HepG2 (cell line): Measurements from ENCODE around the gene WEE1. TPM values are rescaled to one million over a fixed set of nuclear protein-coding genes. Genes with fewer than 3 reads are reported as not detected.

ENCODE experiments used
- HOXA3 ChIP-seq: sonication (generic); formaldehyde crosslinking; IDR thresholded peaks from 2 replicates; pipeline ENCODE4 v1.5.0; 2020; ENCODE audit warnings: missing genetic modification reagents
- MIXL1 ChIP-seq: IDR thresholded peaks from 2 replicates; pipeline ENCODE4 v1.6.1; 2016
- NCOA2 ChIP-seq: sonication (generic); formaldehyde crosslinking; IDR thresholded peaks from 2 replicates; pipeline ENCODE4 v1.8.0; 2022; ENCODE audit warnings: inconsistent platforms
- POGZ ChIP-seq: sonication (generic); formaldehyde crosslinking; IDR thresholded peaks from 2 replicates; pipeline ENCODE4 v1.4.0; 2020; ENCODE audit warnings: mild to moderate bottlenecking, missing genetic modification reagents
- RAD21 ChIP-seq: fragments of 450-650 bp; formaldehyde crosslinking; IDR thresholded peaks from 2 replicates; pipeline ENCODE4 v1.5.0; 2020; ENCODE audit warnings: mild to moderate bottlenecking
- SOX6 ChIP-seq, 2 experiments: fragments of 450-650 bp in 1 of 2; sonication (generic) in 1 of 2; formaldehyde crosslinking in 1 of 2; IDR thresholded peaks; 2 replicates each; pipeline versions ENCODE4 v1.4.0 to v1.6.1; 2017 to 2020; ENCODE audit warnings: antibody characterized with exemption in 1 of 2, mild to moderate bottlenecking in 1 of 2, missing genetic modification reagents in 1 of 2
- SRSF9 ChIP-seq: fragments of 200-400 bp; formaldehyde crosslinking; IDR thresholded peaks from 2 replicates; pipeline ENCODE4 v1.6.1; 2018; ENCODE audit warnings: borderline replicate concordance, mild to moderate bottlenecking, low read depth, low read length; ENCODE audit not compliant: insufficient read depth, poor library complexity, severe bottlenecking
- ZC3H4 ChIP-seq: sonication (generic); formaldehyde crosslinking; IDR thresholded peaks from 2 replicates; pipeline ENCODE4 v1.4.0; 2020; ENCODE audit warnings: missing genetic modification reagents, borderline replicate concordance
- ZNF180 ChIP-seq: sonication (generic); formaldehyde crosslinking; IDR thresholded peaks from 2 replicates; pipeline ENCODE4 v1.4.0; 2020; ENCODE audit warnings: low read depth, missing genetic modification reagents, borderline replicate concordance
- ZNF296 ChIP-seq: sonication (generic); formaldehyde crosslinking; conservative IDR thresholded peaks from 2 replicates; pipeline ENCODE4 v1.5.0; 2020; ENCODE audit warnings: mild to moderate bottlenecking, missing genetic modification reagents
- ZNF30 ChIP-seq: sonication (generic); formaldehyde crosslinking; IDR thresholded peaks from 2 replicates; pipeline ENCODE4 v1.5.0; 2020; ENCODE audit warnings: mild to moderate bottlenecking, missing genetic modification reagents
- ZNF337 ChIP-seq: sonication (generic); formaldehyde crosslinking; IDR thresholded peaks from 2 replicates; pipeline ENCODE4 v1.5.1; 2020; ENCODE audit warnings: missing genetic modification reagents, low read depth, mild to moderate bottlenecking, borderline replicate concordance
- ZNF354B ChIP-seq: sonication (generic); formaldehyde crosslinking; IDR thresholded peaks from 2 replicates; pipeline ENCODE4 v1.8.0; 2022; ENCODE audit warnings: mild to moderate bottlenecking, missing genetic modification reagents
- ZNF609 ChIP-seq: sonication (generic); formaldehyde crosslinking; IDR thresholded peaks from 2 replicates; pipeline ENCODE4 v1.4.0; 2020; ENCODE audit warnings: mild to moderate bottlenecking, missing genetic modification reagents, borderline replicate concordance
- ZNF678 ChIP-seq: sonication (generic); formaldehyde crosslinking; IDR thresholded peaks from 2 replicates; pipeline ENCODE4 v1.4.0; 2020; ENCODE audit warnings: mild to moderate bottlenecking, missing genetic modification reagents
- ZNF7 ChIP-seq: IDR thresholded peaks from 2 replicates; pipeline ENCODE4 v1.6.1; 2016; ENCODE audit warnings: missing biosample characterization, missing genetic modification reagents
- polyA plus RNA-seq, 8 experiments: library from polyadenylated mRNA; depleted of rRNA in 3 of 8; stranded (reverse) in 7 of 8; unstranded in 1 of 8; fragments of >200 nt; fragmentation: Illumina TruSeq in 4 of 8; extraction: Trizol in 4 of 8; gene quantifications; 2 replicates each; pipeline versions ENCODE4 v1.2.1 to v1.2.3, GENCODE V29; 2011 to 2016; ENCODE audit warnings: low read depth in 4 of 8, missing spikeins in 1 of 8, mixed read lengths in 1 of 8; ENCODE audit not compliant: insufficient read depth in 1 of 8
- total RNA-seq, 5 experiments: library from RNA; depleted of rRNA; stranded (reverse); fragments of >200 nt; fragmentation: Illumina TruSeq; extraction: Trizol; gene quantifications; 2 replicates each; pipeline ENCODE4 v1.2.3, GENCODE V29; 2016; ENCODE audit warnings: low read depth in 1 of 5
- TF ChIP-seq, protein P1 (sequence below): IDR thresholded peaks from 2 replicates; pipeline ENCODE4 v1.6.1; 2016; ENCODE audit warnings: low read depth, borderline replicate concordance
- TF ChIP-seq, protein P2 (sequence below): sonication (generic); formaldehyde crosslinking; IDR thresholded peaks from 2 replicates; pipeline ENCODE4 v1.5.1; 2020; ENCODE audit warnings: mild to moderate bottlenecking, missing genetic modification reagents
- TF ChIP-seq, protein P3 (sequence below): sonication (generic); formaldehyde crosslinking; IDR thresholded peaks from 2 replicates; pipeline ENCODE4 v1.5.0; 2020; ENCODE audit warnings: missing genetic modification reagents, mild to moderate bottlenecking, borderline replicate concordance

The WEE1 gene
- total and polyA plus RNA-seq, 2 of the 13 experiments (the other 11 are each of a cell fraction or from before 2014, with no cell fraction given), result 31.4 to 63.7 TPM

DNA sequence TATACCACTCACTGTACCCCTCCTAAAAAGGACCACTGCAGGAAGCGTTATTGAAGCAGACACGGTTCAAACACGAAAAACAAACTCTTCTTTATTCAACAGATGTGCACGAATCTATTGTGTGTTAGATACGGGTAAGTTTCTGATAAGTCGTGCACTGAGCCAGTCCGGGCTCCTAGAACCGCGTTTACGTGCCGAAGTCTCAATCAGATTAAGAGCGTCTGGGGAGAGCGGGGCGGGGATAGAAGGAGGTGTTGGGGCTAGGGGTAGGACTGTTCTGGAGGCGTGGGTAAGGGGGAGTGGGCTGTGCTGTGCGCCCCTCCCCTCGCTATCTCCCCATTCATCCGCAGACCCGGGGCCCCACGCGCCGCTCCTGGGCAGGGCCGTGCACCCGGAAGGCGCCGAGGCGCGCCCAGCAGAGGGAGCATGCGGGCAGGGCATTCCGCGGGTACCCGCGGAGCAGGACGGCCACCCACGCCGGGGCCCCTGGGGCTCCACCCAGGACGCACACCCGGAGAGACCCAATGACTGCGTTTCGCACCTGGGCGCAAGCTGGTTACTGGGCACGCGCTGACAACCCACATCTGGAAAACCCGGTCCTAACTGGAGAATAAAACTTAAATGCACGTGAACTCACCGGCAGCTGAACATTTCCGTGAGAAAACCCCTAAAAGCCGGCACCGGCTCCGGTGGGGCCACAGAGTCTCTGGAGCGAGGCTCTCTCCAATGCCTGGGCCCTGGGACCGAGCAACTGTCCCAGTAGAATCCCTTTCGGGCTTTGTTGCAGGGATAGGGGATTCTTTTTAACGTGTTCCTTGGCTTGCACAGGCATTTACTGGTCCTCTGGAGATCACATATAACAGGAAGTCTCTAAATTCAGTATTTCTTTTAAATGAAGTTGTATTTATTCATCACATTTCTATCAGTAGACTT, 40.6 kb downstream of the WEE1 start (continued):
- TF ChIP-seq, protein P1, sequence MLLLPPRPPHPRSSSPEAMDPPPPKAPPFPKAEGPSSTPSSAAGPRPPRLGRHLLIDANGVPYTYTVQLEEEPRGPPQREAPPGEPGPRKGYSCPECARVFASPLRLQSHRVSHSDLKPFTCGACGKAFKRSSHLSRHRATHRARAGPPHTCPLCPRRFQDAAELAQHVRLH (CRISPR knock-in tag), result peak; percentile 76; the same call in 1 of the 2 replicates
- TF ChIP-seq ZNF337 (CRISPR knock-in tag) (no peak), ZC3H4 (0 out of 2 replicates have a peak, but pooled peaks have one; percentile 15), HOXA3 (CRISPR knock-in tag) (peak; percentile 88), ZNF354B (CRISPR knock-in tag) (no peak), ZNF296 (CRISPR knock-in tag) (0 out of 2 replicates have a peak, but pooled peaks have one; percentile 43), ZNF678 (no peak), SOX6 (IDR thresholded peaks at IDR 0.05) (no peak), SOX6 (CRISPR knock-in tag; IDR thresholded peaks at IDR 0.05) (peak; percentile 60), MIXL1 (CRISPR knock-in tag) (no peak), ZNF180 (CRISPR knock-in tag) (no peak), NCOA2 (CRISPR knock-in tag) (peak; percentile 21; the same call in 1 of the 2 replicates), RAD21 (CRISPR knock-in tag) (peak; percentile 88), ZNF30 (CRISPR knock-in tag) (0 out of 2 replicates have a peak, but pooled peaks have one; percentile 40), ZNF609 (peak; percentile 30; the same call in 1 of the 2 replicates), SRSF9 (no peak), POGZ (CRISPR knock-in tag) (peak; percentile 85), ZNF7 (CRISPR knock-in tag) (no peak)
- TF ChIP-seq, protein P2, sequence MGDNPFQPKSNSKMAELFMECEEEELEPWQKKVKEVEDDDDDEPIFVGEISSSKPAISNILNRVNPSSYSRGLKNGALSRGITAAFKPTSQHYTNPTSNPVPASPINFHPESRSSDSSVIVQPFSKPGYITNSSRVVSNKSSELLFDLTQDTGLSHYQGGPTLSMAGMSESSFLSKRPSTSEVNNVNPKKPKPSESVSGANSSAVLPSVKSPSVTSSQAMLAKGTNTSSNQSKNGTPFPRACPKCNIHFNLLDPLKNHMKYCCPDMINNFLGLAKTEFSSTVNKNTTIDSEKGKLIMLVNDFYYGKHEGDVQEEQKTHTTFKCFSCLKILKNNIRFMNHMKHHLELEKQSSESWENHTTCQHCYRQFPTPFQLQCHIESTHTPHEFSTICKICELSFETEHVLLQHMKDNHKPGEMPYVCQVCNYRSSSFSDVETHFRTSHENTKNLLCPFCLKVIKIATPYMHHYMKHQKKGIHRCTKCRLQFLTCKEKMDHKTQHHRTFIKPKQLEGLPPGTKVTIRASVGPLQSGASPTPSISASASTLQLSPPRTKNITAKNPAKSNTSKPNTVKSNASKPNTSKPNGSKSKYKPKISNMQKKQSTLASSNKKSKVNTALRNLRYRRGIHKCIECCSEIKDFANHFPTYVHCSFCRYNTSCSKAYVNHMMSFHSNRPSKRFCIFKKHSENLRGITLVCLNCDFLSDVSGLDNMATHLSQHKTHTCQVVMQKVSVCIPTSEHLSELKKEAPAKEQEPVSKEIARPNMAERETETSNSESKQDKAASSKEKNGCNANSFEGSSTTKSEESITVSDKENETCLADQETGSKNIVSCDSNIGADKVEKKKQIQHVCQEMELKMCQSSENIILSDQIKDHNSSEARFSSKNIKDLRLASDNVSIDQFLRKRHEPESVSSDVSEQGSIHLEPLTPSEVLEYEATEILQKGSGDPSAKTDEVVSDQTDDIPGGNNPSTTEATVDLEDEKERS (CRISPR knock-in tag), result no peak
- TF ChIP-seq, protein P3, sequence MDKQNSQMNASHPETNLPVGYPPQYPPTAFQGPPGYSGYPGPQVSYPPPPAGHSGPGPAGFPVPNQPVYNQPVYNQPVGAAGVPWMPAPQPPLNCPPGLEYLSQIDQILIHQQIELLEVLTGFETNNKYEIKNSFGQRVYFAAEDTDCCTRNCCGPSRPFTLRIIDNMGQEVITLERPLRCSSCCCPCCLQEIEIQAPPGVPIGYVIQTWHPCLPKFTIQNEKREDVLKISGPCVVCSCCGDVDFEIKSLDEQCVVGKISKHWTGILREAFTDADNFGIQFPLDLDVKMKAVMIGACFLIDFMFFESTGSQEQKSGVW (CRISPR knock-in tag), result no peak
